Measurements from ENCODE around the gene SCFD2.

DNA sequence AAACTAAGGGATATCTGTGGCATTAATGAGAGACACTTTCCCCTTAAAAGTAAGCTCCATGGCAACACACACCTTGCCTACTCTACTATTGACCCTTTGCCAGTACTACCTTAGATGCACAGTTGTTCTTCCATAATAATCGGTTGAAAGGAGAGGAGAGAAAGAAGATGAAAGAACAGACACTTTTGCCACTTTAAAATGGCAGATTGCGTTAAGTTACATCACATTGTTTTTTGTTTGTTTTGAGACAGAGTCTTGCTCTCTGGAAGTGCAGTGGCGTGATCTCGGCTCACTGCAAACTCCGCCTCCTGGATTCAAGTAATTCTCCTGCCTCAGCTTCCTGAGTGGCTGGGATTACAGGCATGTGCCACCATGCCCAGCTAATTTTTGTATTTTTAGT is 239.8 kb downstream of the SCFD2 start:
- TF ChIP-seq, protein P1, sequence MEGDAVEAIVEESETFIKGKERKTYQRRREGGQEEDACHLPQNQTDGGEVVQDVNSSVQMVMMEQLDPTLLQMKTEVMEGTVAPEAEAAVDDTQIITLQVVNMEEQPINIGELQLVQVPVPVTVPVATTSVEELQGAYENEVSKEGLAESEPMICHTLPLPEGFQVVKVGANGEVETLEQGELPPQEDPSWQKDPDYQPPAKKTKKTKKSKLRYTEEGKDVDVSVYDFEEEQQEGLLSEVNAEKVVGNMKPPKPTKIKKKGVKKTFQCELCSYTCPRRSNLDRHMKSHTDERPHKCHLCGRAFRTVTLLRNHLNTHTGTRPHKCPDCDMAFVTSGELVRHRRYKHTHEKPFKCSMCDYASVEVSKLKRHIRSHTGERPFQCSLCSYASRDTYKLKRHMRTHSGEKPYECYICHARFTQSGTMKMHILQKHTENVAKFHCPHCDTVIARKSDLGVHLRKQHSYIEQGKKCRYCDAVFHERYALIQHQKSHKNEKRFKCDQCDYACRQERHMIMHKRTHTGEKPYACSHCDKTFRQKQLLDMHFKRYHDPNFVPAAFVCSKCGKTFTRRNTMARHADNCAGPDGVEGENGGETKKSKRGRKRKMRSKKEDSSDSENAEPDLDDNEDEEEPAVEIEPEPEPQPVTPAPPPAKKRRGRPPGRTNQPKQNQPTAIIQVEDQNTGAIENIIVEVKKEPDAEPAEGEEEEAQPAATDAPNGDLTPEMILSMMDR (IDR thresholded peaks at IDR 0.05): no peak
- TF ChIP-seq POLR2AphosphoS5 (IDR thresholded peaks at IDR 0.05; ENCODE audit: low read depth, low read length) (no peak), SIN3A (IDR thresholded peaks at IDR 0.05; ENCODE audit: borderline replicate concordance, insufficient read depth, low read depth, low read length) (no peak)
